Fibroblast of peridontal ligament (primary cell): ENCODE results near the gene CLNS1A.
A peak's percentile ranks its signal among the peaks of the same experiment; 100 is the strongest.

ENCODE experiments used
- DNase-seq: peaks from one replicate; pipeline ENCODE4 v3.0.0-alpha.2; 2010; ENCODE audit errors: extremely low read depth

The CLNS1A gene

GRCh38 chr11:77619576-77620198 is 17.9 kb downstream of the CLNS1A start:
- peak; percentile 74 for DNase-seq

GRCh38 chr11:77617892-77618291 is 19.7 kb downstream of the CLNS1A start:
- DNase-seq, result no peak

GRCh38 chr11:77611921-77612320 is 25.7 kb downstream of the CLNS1A start:
- DNase-seq, result peak; percentile 62

GRCh38 chr11:77609234-77609633 is 28.4 kb downstream of the CLNS1A start:
- no peak for DNase-seq

- no peak for DNase-seq
These were observed 33.3 kb downstream of the CLNS1A start for GRCh38 chr11:77604281-77604680.

GRCh38 chr11:77602381-77603088 is 35.1 kb downstream of the CLNS1A start:
- DNase-seq, result peak; percentile 92

GRCh38 chr11:77598195-77598594 is 39.4 kb downstream of the CLNS1A start:
- DNase-seq, result no peak

GRCh38 chr11:77596626-77597025 is 41.0 kb downstream of the CLNS1A start:
- DNase-seq, result peak; percentile 93

GRCh38 chr11:77593883-77594282 is 43.7 kb downstream of the CLNS1A start:
- DNase-seq, result no peak

- DNase-seq, result no peak
These were observed 44.9 kb downstream of the CLNS1A start for GRCh38 chr11:77592727-77593126.

GRCh38 chr11:77590194-77590782 is 47.3 kb downstream of the CLNS1A start:
- peak; percentile 52 for DNase-seq

- DNase-seq, result peak; percentile 78
These were observed 47.9 kb downstream of the CLNS1A start, which contains the start of gene AQP11 for GRCh38 chr11:77589521-77590193. Gene AQP11, plus strand, starts transcription at chr11:77589953. Its CDS starts 40 bp downstream, at chr11:77589993.

GRCh38 chr11:77589181-77589520 is 48.4 kb downstream of the CLNS1A start:
- DNase-seq, result no peak

GRCh38 chr11:77580712-77581337 is 56.8 kb downstream of the CLNS1A start:
- DNase-seq, result peak; percentile 20

GRCh38 chr11:77575428-77575827 is 62.2 kb downstream of the CLNS1A start:
- DNase-seq, result peak; percentile 47

GRCh38 chr11:77570896-77571295 is 66.7 kb downstream of the CLNS1A start:
- peak; percentile 50 for DNase-seq

GRCh38 chr11:77569676-77570070 is 67.9 kb downstream of the CLNS1A start:
- DNase-seq, result no peak

GRCh38 chr11:77568916-77569675 is 68.5 kb downstream of the CLNS1A start:
- no peak for DNase-seq

GRCh38 chr11:77568306-77568705 is 69.3 kb downstream of the CLNS1A start:
- DNase-seq, result no peak
